ENCODE measurements around the gene KIF22.
"Not testable (repeated sequence)": the region's sequence is repeated elsewhere in the genome, so short reads cannot be mapped to it uniquely, and the experiment has no call there.

KIF22 gene

DNA sequence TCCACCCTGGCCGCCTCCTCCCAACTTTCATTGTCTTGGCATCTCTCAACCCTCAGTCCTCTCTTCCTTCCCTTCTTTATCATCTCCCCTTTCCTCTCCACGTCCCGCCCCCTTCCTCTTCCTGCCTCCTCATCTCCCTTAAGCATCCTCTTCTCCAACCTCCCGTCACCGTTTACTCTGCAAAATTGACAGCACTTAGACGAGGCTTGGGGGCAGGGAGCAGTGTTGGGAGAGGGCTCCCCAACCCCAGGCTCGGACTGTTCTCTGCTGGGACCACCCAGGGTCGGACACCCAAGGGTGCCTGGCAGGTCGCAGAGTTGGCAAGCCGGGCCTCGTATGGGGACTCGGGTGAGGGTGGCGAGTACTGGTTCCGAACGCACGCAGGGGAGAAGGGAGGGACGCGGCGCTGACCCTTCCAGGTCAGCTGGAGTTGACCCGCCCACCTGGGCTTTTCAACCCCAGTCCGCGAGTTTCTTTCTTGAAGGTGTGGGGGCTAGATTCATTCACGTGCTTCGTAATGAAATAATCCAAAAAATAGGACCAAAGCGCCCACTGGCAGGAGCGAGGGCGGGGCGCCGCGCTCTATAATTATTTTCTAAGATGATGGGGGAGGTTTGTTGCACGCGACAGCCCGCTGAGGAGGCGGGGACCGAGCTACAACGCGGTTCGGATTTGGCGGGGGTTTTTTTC lies 24.6 kb downstream of the KIF22 start:
- DNase-seq (ENCODE audit: low spot score): no peak

- peak; percentile 99 for DNase-seq (ENCODE audit: low spot score)
Observed at GRCh38 chr16:29815793-29816693, 25.5 kb downstream of the KIF22 start, which contains the start of gene PAGR1. PAGR1 (plus strand) TSS chr16:29816152; CDS start chr16:29816526, 374 bp downstream.

DNA sequence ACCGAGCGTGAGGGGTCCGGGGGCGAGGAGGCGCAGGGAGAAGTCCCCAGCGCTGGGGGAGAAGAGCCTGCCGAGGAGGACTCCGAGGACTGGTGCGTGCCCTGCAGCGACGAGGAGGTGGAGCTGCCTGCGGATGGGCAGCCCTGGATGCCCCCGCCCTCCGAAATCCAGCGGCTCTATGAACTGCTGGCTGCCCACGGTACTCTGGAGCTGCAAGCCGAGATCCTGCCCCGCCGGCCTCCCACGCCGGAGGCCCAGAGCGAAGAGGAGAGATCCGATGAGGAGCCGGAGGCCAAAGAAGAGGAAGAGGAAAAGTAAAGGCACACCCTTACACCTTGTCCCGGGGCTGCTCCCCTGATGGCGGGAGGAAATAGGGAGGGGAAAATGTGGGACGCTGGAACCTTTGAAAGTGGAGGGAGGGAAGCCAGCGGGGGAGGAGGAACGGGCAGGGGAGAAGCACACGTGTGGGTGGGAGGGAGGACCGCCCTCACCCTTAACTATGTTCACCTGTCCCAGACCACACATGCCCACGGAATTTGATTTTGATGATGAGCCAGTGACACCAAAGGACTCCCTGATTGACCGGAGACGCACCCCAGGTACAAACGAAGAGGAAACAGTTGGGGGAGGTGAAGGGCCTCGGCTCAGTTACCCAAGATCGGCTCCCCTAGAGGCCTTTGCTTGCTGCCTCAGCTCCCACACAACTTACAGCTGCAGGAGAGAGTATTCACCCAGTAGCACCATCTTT lies 26.3 kb downstream of the KIF22 start:
- no peak for DNase-seq (ENCODE audit: low spot score)

DNA sequence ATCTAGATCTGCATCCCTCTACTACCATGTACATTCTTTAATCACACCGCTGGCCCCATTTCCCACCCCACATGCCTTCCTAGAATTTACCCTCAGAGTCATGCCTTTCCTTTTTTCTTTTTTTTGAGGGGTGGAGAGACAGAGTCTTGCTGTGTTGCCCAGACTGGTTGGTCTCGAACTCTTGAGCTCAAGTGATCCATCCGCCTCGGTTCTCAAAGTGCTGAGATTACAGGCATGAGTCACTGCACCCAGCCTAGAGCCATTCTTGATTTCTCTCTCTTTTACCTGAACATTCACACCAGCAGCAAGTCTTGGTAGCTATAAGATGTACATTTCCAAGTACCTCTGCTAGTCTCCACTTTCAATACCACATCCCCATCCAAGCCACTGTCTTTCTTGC lies 27.5 kb downstream of the KIF22 start:
- no peak for DNase-seq (ENCODE audit: low spot score)

DNA sequence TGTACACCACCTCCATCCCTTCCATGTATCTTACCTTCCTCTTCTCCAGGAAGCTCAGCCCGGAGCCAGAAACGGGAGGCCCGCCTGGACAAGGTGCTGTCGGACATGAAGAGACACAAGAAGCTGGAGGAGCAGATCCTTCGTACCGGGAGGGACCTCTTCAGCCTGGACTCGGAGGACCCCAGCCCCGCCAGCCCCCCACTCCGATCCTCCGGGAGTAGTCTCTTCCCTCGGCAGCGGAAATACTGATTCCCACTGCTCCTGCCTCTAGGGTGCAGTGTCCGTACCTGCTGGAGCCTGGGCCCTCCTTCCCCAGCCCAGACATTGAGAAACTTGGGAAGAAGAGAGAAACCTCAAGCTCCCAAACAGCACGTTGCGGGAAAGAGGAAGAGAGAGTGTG lies 29.0 kb downstream of the KIF22 start:
- DNase-seq (ENCODE audit: low spot score): no peak

- DNase-seq (ENCODE audit: low spot score): no peak
Observed at GRCh38 chr16:29820271-29820701, 29.7 kb downstream of the KIF22 start, which contains the start of gene MVP. MVP (plus strand) TSS chr16:29820462; CDS start chr16:29830550, 10,088 bp downstream.

DNA sequence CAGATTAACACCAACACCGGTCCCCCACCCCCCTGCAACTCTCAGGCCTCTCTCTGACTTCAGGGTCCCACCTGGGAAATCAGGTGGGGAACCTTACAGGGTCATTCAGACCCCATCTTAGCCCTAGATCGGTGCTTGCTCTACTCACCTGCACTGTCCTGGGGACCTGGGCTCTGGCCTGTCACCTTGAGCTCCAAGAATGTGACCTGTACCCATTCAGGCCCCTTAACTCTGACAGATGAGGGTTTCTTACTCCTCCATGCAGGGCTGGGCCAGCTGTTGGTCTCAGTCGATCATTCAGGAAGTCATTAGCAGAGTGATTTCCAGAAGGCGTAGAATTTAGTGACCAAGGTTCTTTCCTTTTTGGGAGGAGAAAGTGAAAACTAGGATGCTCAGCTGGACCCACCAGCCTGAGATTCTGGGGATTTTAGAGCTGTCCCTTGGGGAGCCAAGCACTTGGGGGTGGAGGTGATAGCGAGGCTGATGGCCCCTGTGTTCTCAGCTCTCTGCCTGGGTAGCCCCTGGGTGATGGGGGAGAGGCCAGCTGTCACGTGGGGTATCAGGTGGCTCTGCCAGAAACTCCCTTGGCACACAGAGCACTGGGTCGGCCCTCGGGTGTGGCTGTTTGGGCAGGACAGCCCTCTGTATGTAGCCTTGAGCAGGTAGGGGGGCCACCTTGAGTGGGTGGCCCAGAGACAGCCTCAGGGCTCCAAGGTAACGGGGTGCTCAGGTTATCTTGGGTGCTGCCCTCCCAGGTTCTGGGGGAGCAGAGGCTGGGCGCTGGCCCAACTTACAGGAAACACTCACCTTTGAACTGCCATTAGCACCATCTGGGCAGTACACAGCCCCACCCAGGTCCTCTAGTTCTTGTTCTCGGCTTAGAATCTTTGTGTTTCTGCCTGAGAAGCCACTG lies 30.4 kb downstream of the KIF22 start:
- no peak for DNase-seq (ENCODE audit: low spot score)

DNA sequence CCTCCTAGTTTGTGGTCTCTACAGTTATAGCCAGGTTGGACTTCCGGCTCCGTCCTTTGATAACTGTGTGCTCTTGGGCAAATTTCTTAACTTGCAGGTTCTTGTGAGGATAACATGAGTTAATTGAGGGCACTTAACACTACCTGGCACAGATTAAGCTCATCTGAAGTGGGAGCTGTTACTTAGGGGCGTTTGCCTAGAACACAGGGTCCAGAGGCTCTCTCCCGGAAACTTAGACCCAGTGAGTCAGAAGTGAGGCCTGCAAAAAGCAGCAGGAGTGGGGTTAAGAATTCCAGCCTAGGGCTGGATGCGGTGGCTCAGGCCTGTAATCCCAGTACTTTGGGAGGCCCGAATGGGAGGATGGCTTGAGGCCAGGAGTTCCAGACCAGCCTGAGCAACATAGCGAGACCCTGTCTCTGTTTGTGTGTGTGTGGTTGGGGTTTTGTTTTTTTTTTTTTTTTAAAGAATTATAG lies 31.1 kb downstream of the KIF22 start:
- no peak for DNase-seq (ENCODE audit: low spot score)

GRCh38 chr16:29824589-29825144 lies 34.1 kb downstream of the KIF22 start:
- DNase-seq (ENCODE audit: low spot score): peak; percentile 88

DNA sequence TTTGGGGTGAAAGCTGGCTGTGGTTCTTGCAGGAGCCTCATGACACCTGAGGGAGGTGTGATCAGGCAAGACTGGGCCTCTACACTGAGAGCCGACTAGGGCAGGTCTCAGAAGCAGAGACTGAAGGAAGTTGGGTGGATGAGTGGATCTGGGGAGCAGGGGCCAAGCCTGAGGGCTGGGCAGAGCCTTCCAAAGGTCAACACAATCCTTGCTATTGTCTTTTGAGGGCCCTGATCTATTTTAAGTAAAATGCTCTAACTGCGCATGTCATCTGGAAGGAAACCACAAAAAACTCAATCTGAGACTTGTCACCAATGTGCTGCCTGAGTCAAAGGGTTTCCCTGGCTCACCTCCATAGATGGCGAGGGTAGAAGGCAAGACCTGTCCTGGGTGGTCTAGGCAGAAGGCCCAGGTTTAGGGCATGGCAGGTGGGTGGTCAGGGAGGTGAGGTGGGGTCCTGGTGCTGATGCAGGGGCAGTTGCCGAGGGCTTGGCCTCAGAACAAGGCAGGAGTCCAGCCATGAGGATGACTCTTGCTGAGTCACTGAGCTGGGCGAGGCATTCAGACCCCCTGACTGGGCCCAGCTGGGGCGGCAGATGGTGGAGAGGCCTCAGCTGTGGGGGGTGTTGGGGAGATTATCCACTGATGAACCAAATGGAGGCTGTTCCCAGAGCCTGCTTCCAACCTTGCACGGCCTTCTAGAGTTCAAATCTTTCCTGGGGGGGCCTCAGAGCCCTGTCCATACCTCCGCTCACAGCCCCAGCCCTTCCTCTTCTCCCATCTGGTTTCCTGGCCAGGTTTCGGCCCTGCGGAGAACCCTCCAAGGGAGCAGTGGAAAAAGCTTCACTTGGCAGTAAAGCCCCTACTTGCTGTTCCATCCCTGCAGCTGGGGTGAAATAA lies 34.8 kb downstream of the KIF22 start:
- peak; percentile 74 for DNase-seq (ENCODE audit: low spot score)

GRCh38 chr16:29826342-29826695 lies 35.8 kb downstream of the KIF22 start:
- DNase-seq (ENCODE audit: low spot score): no peak

GRCh38 chr16:29830774-29831173 lies 40.2 kb downstream of the KIF22 start:
- DNase-seq (ENCODE audit: low spot score): no peak

GRCh38 chr16:29831490-29831889 lies 40.9 kb downstream of the KIF22 start:
- DNase-seq (ENCODE audit: low spot score): no peak

- DNase-seq (ENCODE audit: low spot score): not testable (repeated sequence)
Observed at GRCh38 chr16:29833219-29833618, 42.7 kb downstream of the KIF22 start.

- no peak for DNase-seq (ENCODE audit: low spot score)
Observed at GRCh38 chr16:29834079-29834478, 43.5 kb downstream of the KIF22 start.

- no peak for DNase-seq (ENCODE audit: low spot score)
Observed at GRCh38 chr16:29835926-29836325, 45.4 kb downstream of the KIF22 start.

DNA sequence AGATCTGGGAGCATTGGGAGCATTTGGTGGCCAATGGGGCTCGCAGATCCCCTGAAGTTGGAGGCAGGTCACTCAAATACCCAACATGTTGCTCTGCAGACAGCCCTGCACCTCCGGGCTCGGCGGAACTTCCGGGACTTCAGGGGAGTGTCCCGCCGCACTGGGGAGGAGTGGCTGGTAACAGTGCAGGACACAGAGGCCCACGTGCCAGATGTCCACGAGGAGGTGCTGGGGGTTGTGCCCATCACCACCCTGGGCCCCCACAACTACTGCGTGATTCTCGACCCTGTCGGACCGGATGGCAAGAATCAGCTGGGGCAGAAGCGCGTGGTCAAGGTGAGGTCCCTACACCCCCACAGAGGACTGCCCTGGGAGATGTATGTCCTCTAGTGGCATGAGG lies 46.1 kb downstream of the KIF22 start:
- DNase-seq (ENCODE audit: low spot score): no peak

DNA sequence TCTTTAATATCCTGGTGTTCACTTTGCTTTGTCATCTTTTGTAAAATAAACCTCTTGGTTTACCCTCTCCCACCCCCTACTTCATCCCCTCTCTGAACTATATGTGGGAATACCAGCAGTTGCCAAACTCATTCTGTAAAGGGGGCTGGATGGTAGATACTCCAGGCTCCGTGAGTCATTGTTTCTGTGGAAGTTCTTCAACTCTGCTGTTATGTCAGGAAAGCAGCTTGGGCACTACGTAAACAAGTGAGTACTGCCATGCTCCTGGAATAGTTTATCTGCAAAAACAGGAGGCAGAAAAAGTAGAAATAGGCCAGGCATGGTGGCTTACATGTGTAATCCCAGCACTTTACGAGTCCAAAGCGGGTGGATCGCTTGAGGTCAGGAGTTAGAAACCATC lies 47.3 kb downstream of the KIF22 start:
- DNase-seq (ENCODE audit: low spot score): no peak

- DNase-seq (ENCODE audit: low spot score): no peak
Observed at GRCh38 chr16:29839822-29840221, 49.3 kb downstream of the KIF22 start.

DNA sequence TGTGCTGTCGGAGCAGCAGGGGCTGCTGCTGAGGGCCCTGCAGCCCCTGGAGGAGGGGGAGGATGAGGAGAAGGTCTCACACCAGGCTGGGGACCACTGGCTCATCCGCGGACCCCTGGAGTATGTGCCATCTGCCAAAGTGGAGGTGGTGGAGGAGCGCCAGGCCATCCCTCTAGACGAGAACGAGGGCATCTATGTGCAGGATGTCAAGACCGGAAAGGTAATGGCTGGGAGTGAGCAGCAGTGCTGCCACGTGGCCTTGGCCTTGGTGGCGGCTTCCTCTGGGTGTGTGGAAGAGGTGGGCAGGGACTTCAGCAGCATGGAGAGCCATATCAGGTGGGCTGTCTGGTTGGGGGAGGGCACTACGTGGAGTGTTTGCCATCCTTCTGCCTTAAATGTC lies 49.7 kb downstream of the KIF22 start:
- no peak for DNase-seq (ENCODE audit: low spot score)

Measured in COLO829 (cell line).